Testis (tissue), 2 donors: ENCODE results near the gene CCDC106.

Experiments used
- CTCF ChIP-seq, 3 experiments: fragments of 450-650 bp in 2 of 3; fragments of 200-600 bp in 1 of 3; sonication (generic) in 1 of 3; IDR thresholded peaks; one replicate each; pipeline ENCODE4 v1.5.1; 2016 to 2019; ENCODE audit warnings: antibody characterized with exemption in 3 of 3, mild to moderate bottlenecking in 2 of 3, moderate library complexity in 1 of 3
- POLR2A ChIP-seq: fragments of 450-650 bp; IDR thresholded peaks from one replicate; pipeline ENCODE4 v1.6.1; 2017; ENCODE audit warnings: antibody characterized with exemption, mild to moderate bottlenecking, moderate library complexity

GRCh38 chr19:55613396-55613795 is 34.6 kb upstream of the CCDC106 start:
- no peak for TF ChIP-seq POLR2A
- no peak for TF ChIP-seq CTCF (IDR thresholded peaks at IDR 0.05)
